K562 (cell line): ENCODE data around the gene CHRM4. TPM values are rescaled to one million over a fixed set of nuclear protein-coding genes. Genes with fewer than 3 reads are reported as not detected.

ENCODE experiments used
- ATAC-seq: fragments of 200-7000 bp; cut with Tn5 transposase; 3 replicates; pipeline ENCODE4 v1.9.1; 2020; ENCODE audit warnings: moderate library complexity
- BruUV-seq: library from RNA; stranded (reverse); fragments of 400-500 nt; replicated peaks from 2 replicates; lab custom pipeline; 2021; lab: Mats Ljungman, UMichigan
- CTCF ChIA-PET: fragments of 300-600 bp; formaldehyde crosslinking; extraction: SDS; loops from one replicate; lab custom pipeline; 2021; ENCODE audit warnings: low intra/inter-chr PET ratio; lab: Yijun Ruan, JAX
- POLR2A ChIA-PET: fragments of 300-600, 350-650 bp; sonication (Branson Sonifier 250); formaldehyde crosslinking; extraction: SDS; loops from one replicate; lab custom pipeline; 2021; ENCODE audit warnings: antibody characterized with exemption, inconsistent platforms; lab: Yijun Ruan, JAX
- DNase-seq, 4 experiments: peaks; one replicate each; pipeline versions ENCODE4 v3.0.0 to v3.0.0-alpha.2; 2011 to 2018; ENCODE audit warnings: low spot score in 3 of 4, mixed read lengths in 3 of 4; ENCODE audit errors: extremely low read depth in 1 of 4
- FAIRE-seq: peaks from 2 replicates; lab custom pipeline; 2011; peaks lifted over from hg19 to GRCh38; lab: Jason Lieb, UNC
- H2AFZ ChIP-seq: 2 replicates; pipeline ENCODE4 v1.6.0; 2011; ENCODE audit warnings: low read depth, low read length, control low read depth, inconsistent platforms
- H3K27ac ChIP-seq: fragments of 200-600 bp; 3 replicates; pipeline ENCODE4 v1.8.0; 2011; ENCODE audit warnings: low read depth, mild to moderate bottlenecking, control low read depth, inconsistent platforms, low read length, moderate library complexity, mixed read lengths; ENCODE audit errors: extremely low read depth
- H3K27me3 ChIP-seq, 2 experiments: fragments of 300-600 bp in 1 of 2; 2 replicates in 1 of 2; 3 replicates in 1 of 2; pipeline versions ENCODE4 v1.6.0 to v1.8.0; 2011; ENCODE audit warnings: inconsistent platforms in 2 of 2, low read length in 2 of 2, mild to moderate bottlenecking in 1 of 2, mixed read lengths in 1 of 2, moderate library complexity in 1 of 2; ENCODE audit not compliant: control insufficient read depth in 2 of 2, insufficient read depth in 2 of 2
- H3K36me3 ChIP-seq: fragments of 300-600 bp; 3 replicates; pipeline ENCODE4 v1.8.0; 2011; ENCODE audit warnings: mild to moderate bottlenecking, low read length, inconsistent platforms; ENCODE audit not compliant: control insufficient read depth, insufficient read depth
- H3K4me1 ChIP-seq, 2 experiments: fragments of 200-600 bp in 1 of 2; replicated peaks in 1 of 2; 2 replicates in 1 of 2; 3 replicates in 1 of 2; pipeline versions ENCODE4 v1.5.1 to v1.8.0; 2011; ENCODE audit warnings: inconsistent platforms in 2 of 2, low read length in 2 of 2, mild to moderate bottlenecking in 1 of 2, mixed read lengths in 1 of 2, moderate library complexity in 1 of 2; ENCODE audit not compliant: control insufficient read depth in 2 of 2, insufficient read depth in 2 of 2
- H3K4me2 ChIP-seq: 2 replicates; pipeline ENCODE4 v1.6.1; 2011; ENCODE audit warnings: low read length, control low read depth, inconsistent platforms, mixed read lengths; ENCODE audit not compliant: insufficient read depth
- H3K4me3 ChIP-seq: fragments of 200-600 bp; sonication (generic), shearing (Covaris generic); 2 replicates; pipeline ENCODE4 v1.5.1; 2016; ENCODE audit warnings: control low read depth, inconsistent platforms
- H3K79me2 ChIP-seq: fragments of 200-600 bp; 3 replicates; pipeline ENCODE4 v1.8.0; 2011; ENCODE audit warnings: low read length, inconsistent platforms; ENCODE audit not compliant: control insufficient read depth, insufficient read depth
- H3K9ac ChIP-seq, 2 experiments: 2 replicates each; pipeline versions ENCODE4 v1.6.0 to v1.6.1; 2011; ENCODE audit warnings: low read depth in 2 of 2, low read length in 2 of 2, control low read depth in 1 of 2, inconsistent platforms in 1 of 2, mild to moderate bottlenecking in 1 of 2, mixed read lengths in 1 of 2; ENCODE audit not compliant: insufficient read depth in 1 of 2
- H3K9me1 ChIP-seq: one replicate; pipeline ENCODE4 v1.6.0; 2011; ENCODE audit warnings: inconsistent platforms, mild to moderate bottlenecking, low read length, moderate library complexity; ENCODE audit not compliant: control insufficient read depth, insufficient read depth
- H3K9me3 ChIP-seq: replicated peaks from 2 replicates; pipeline ENCODE4 v1.5.1; 2011; ENCODE audit warnings: low read depth, low read length, inconsistent platforms; ENCODE audit not compliant: control insufficient read depth, insufficient read depth
- H4K20me1 ChIP-seq: replicated peaks from 2 replicates; pipeline ENCODE4 v1.6.1; 2011; ENCODE audit warnings: low read length, inconsistent platforms, mixed read lengths; ENCODE audit not compliant: control insufficient read depth, insufficient read depth
- CCNT2 ChIP-seq: IDR thresholded peaks from 2 replicates; pipeline ENCODE4 v1.6.1; 2011; ENCODE audit warnings: borderline replicate concordance, low read depth, mild to moderate bottlenecking, moderate library complexity, mixed read lengths, low read length; ENCODE audit not compliant: insufficient read length; ENCODE audit errors: extremely low read depth
- FOXJ3 ChIP-seq: sonication (generic); formaldehyde crosslinking; IDR thresholded peaks from 2 replicates; pipeline ENCODE4 v1.4.0; 2020; ENCODE audit warnings: mild to moderate bottlenecking, missing genetic modification reagents
- GTF2B ChIP-seq: IDR thresholded peaks from 2 replicates; pipeline ENCODE4 v1.6.1; 2011; ENCODE audit not compliant: insufficient read length; ENCODE audit errors: extremely low read depth
- NUFIP1 ChIP-seq: fragments of 450-650 bp; IDR thresholded peaks from 2 replicates; pipeline ENCODE4 v1.6.1; 2018; ENCODE audit not compliant: partially characterized antibody
- PHF20 ChIP-seq: fragments of 450-650 bp; IDR thresholded peaks from 2 replicates; pipeline ENCODE4 v1.6.1; 2018; ENCODE audit not compliant: partially characterized antibody
- THRAP3 ChIP-seq: fragments of 450-650 bp; IDR thresholded peaks from 2 replicates; pipeline ENCODE4 v1.6.1; 2016; ENCODE audit warnings: mild to moderate bottlenecking, inconsistent platforms, borderline replicate concordance
- ZFP91 ChIP-seq: sonication (generic); formaldehyde crosslinking; IDR thresholded peaks from 2 replicates; pipeline ENCODE4 v1.8.0; 2022; ENCODE audit warnings: mild to moderate bottlenecking, missing genetic modification reagents
- ZNF407 ChIP-seq: fragments of 450-650 bp; IDR thresholded peaks from 2 replicates; pipeline ENCODE4 v1.6.1; 2016; ENCODE audit warnings: low read depth
- ZNF76 ChIP-seq: fragments of 250-450 bp; sonication (Bioruptor Pico); IDR thresholded peaks from 2 replicates; pipeline ENCODE4 v1.4.0; 2020; ENCODE audit warnings: mild to moderate bottlenecking, moderate library complexity, borderline replicate concordance
- WGBS: fragments of 100-300 bp; shearing (Covaris generic); methylation state at CpG from one replicate; pipeline ENCODE4 v1.1.6; 2016; ENCODE audit warnings: low coverage, mixed read lengths; ENCODE audit not compliant: insufficient coverage; ENCODE audit errors: missing lambda C conversion rate; 5-methylcytosine and 5-hydroxymethylcytosine counted together
- in situ Hi-C: fragments of 300-500 bp; cut with MboI; formaldehyde crosslinking; loops from 4 replicates; pipeline ENCODE4 v1.15.0; 2018; ENCODE audit warnings: inconsistent platforms, mixed read lengths
- intact Hi-C: fragments of 100-400 bp; cut with micrococcal nuclease; formaldehyde crosslinking; loops from 2 replicates; pipeline ENCODE4 v1.14.2; 2022
- polyA plus RNA-seq, 8 experiments: library from polyadenylated mRNA; depleted of rRNA in 4 of 8; stranded (reverse) in 5 of 8; unstranded in 3 of 8; fragments of >200 nt; fragmentation: Nextera tagmentation in 2 of 8; fragmentation: Illumina TruSeq in 1 of 8; extraction: Ambion mirVana in 2 of 8; extraction: Trizol in 1 of 8; gene quantifications; 2 replicates each; pipeline versions ENCODE4 v1.2.1 to v1.2.3, GENCODE V29; 2011 to 2014; ENCODE audit warnings: inconsistent platforms in 1 of 8, missing spikeins in 1 of 8
- total RNA-seq, 7 experiments: library from RNA; depleted of rRNA in 6 of 7; stranded (reverse); fragments of >200 nt in 6 of 7; fragmentation: Illumina TruSeq in 2 of 7; extraction: Trizol in 2 of 7; gene quantifications; 2 replicates each; pipeline versions ENCODE4 v1.2.1 to v1.2.3, GENCODE V29; 2011 to 2021; ENCODE audit warnings: low replicate concordance in 1 of 7

CHRM4 gene
- total and polyA plus RNA-seq, 9 of the 15 experiments (the other 6 are each of a cell fraction or from before 2014, with no cell fraction given): 0.22 to 1.3 (median 0.40) TPM; not detected in 2

GRCh38 chr11:46421257-46421880 is 29.8 kb upstream of the CHRM4 start (continued):
- TF ChIP-seq THRAP3 (no peak), PHF20 (no peak), GTF2B (no peak), NUFIP1 (no peak)

GRCh38 chr11:46420513-46420912 is 28.9 kb upstream of the CHRM4 start:
- no peak overlapping the region for H3K4me2 ChIP-seq
- DNase-seq (no peak), ATAC-seq (no peak), FAIRE-seq (no peak)
- H3K79me2 ChIP-seq: no peaks in the 10 kb centered on the region
- intact Hi-C loops: no loop called here
- peaks cover 3 to 13% of the 10 kb centered on the region in 2 experiments; a peak in 3 of 5 replicates for H3K4me1 ChIP-seq
- no TSS peak for BruUV-seq
- POLR2A ChIA-PET: interaction anchor here (0.7 to 1.9 kb wide), 3 partner anchors 11 to 130 kb away, joined by 3 to 5 read pairs (median 3); no protein-coding TSS in a partner anchor
- H2AFZ ChIP-seq: no peak overlapping the region
- CTCF ChIA-PET: no interaction called here
- in situ Hi-C loops: no loop called here
- no peak overlapping the region for H3K9ac ChIP-seq
- WGBS: 80% methylated on average over 1 of the region's 1 CpG
- H3K9me1 ChIP-seq: no peaks in the 10 kb centered on the region
- H3K27me3 ChIP-seq: no peaks in the 10 kb centered on the region
- H3K4me3 ChIP-seq: no peak overlapping the region
- H3K9me3 ChIP-seq: no peaks in the 10 kb centered on the region
- no peaks in the 10 kb centered on the region; the same call in 1 of the 2 replicates for H4K20me1 ChIP-seq
- peaks cover 35% of the 10 kb centered on the region; the same call in 2 of the 3 replicates for H3K36me3 ChIP-seq
- no peak overlapping the region for H3K27ac ChIP-seq
- TF ChIP-seq ZFP91 (no peak), ZNF407 (no peak), FOXJ3 (CRISPR knock-in tag) (no peak), CCNT2 (no peak), ZNF76 (CRISPR knock-in tag) (no peak)
